HG02798 (cell line): ENCODE results near the gene REV1.
"Not testable (repeated sequence)": the region's sequence is repeated elsewhere in the genome, so short reads cannot be mapped to it uniquely, and the experiment has no call there.

Experiments
- ATAC-seq: cut with Tn5 transposase; IDR thresholded peaks from one replicate; pipeline ENCODE4 v1.9.1; 2021; ENCODE audit warnings: mild to moderate bottlenecking; ENCODE audit not compliant: unreplicated experiment, poor library complexity

The REV1 gene

DNA sequence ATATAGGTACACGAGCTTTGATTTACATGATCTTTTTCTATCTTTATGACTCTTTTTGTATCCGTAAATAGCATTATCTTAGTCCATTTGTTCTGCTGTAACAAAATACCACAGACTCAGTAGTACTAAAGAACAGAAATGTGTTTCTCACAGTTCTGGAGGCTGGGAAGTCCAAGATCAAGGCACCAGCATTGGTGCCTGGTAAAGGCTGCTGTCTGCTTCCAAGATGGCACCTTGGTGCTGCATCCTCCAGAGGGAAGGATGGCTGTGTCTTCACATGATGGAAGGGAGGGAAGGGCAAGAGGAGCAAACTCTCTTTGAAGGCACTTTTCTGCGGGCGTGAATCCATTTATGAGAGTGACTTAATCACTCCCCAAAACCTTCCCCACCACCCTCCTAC lies 116.7 kb downstream of the REV1 start:
- ATAC-seq: no peak

DNA sequence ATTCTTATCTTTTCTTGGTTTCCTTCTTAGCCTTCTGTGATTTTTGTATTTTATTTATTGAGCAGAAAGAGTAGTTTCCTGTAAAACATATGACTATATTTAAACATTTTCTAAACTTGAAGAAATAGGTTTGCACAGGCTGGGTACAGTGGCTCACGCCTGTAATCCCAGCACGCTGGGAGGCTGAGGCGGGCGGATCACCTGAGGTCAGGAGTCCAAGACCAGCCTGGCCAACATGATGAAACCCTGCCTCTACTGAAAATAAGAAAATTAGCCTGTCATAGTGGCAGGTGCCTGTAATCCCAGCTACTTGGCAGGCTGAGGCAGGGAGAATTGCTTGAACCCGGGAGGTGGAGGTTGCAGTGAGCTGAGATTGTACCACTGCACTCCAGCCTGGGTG lies 121.0 kb downstream of the REV1 start:
- ATAC-seq: not testable (repeated sequence)

DNA sequence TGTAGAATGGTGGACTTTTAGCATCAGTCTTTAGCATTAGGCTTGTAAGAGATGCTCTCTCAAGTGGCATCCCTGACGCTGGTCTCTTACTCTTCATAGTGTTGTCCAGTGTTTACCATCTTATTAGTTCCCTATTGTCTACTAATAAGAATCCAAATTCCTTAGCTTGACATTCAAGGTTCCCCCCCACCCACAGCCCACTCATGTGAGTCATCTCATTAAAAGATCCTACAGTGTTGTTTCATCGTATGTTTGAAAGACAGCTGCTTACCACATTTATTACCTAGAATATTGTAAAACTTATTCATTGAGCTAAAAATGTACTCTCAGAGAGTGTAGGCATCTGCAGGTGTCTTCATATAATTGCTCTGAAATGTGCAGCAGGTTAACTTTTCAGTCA lies 124.2 kb downstream of the REV1 start:
- ATAC-seq: no peak

DNA sequence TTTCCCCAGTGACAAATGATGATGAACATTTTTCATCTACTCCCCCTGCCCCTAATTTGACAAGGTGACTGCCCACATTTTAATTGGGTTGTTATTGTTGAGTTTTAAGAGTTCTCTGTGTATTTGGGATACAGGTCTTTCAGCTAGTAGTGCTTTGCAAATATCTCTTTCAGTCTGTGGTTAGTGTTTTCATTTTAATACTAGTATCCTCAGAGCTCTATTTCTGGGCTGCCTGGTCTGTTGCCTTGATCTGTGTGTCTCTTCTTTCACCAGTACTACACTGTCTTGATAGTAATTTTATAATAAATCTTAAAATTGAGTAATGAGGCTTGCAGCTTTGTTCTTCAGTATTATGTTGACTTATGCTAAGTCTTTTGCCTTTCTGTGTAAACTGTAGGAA lies 133.0 kb downstream of the REV1 start:
- ATAC-seq: peak; percentile 65

DNA sequence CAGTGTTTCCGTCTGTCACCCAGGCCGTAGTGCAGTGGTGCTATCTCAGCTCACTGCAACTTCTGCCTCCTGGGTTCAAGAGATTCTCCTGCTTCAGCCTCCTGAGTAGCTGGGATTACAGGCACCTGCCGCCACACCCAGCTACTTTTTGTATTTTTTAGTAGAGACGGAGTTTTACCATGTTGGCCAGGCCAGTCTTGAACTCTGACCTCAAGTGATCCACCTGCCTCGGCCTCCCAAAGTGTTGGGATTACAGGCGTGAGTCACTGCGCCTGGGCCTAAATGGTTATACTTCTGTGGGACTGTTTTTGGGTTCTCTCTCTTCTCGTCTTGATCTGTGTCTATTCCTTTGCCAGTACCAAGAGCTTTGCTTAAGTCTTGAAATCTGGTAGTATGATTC lies 135.0 kb downstream of the REV1 start:
- ATAC-seq: not testable (repeated sequence)

DNA sequence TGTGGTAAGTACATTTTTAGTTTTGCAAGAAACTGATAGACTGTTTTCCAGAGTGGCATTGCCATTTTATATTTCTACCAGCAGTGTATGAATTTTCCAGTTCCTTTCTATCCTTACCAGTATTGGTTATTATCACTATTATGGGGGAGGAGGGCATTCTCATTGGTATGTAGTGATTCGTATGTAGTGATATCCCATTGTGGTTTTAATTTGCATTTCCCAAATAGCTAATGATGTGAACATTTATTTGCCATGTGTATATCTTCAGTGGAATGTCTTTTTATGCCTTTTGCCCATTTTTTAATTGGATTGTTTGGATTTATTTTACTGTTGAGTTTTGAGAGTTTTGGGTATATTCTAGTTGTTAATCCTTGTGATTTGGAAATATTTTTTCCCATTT lies 135.7 kb downstream of the REV1 start:
- no peak for ATAC-seq
